ENCODE data around the gene PIGR. TPM values are rescaled to one million over a fixed set of nuclear protein-coding genes. Genes with fewer than 3 reads are reported as not detected.

The PIGR gene
- total and polyA plus RNA-seq, 10 of the 15 experiments (the other 5 are each of a cell fraction or from before 2014, with no cell fraction given): 0.96 to 7.6 (median 1.8) TPM

DNA sequence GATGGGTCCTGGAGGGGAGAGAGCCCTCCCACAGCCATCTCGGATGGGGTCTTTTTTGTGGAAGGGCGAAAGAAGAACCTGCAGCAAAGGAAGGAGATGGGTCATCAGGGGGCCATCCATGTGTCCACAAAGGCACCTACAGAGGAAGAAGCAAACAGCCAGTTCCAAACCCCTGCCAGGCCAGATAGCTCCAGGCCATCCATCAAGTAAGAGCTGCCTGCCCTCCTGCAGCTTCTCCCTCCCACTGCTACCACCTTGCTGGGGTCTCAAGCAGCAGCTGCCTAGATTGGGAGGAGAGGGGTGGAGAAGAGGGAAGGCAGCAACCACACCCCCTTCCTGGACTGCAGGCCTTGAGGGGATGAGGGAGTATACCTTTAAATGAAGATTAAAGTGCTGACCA, 19.5 kb upstream of the PIGR start (continued):
- TF ChIP-seq EGR1 (IDR thresholded peaks at IDR 0.05; ENCODE audit: borderline replicate concordance in 1 of 2, low read depth in 2 of 2, low read length in 2 of 2) (no peak), CREB1 (IDR thresholded peaks at IDR 0.05; ENCODE audit: low read depth) (no peak)

DNA sequence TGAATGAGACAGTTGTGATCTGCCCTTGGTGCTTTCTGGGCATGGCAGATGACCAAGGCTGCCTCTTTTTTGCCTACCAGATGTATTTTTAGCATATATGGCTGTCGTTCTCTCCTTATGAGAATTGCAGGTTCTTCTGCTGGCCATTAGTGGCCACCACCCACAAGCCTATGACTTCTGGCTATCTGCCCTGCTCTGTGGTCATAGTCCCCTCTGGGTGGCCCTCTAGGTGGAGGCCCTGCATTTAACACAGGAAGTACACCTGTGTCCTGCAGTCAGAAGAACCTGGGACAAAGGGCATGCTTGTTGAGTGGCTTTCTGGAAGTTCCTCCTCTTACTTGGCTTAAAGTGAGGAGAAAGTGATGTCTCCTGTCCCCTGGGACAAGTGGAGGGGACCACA, 17.5 kb upstream of the PIGR start:
- no peak overlapping the region for H3K27ac ChIP-seq (ENCODE audit: control insufficient read depth, insufficient read depth)
- no TSS peak for BruUV-seq (replicated peaks)
- H2AFZ ChIP-seq (ENCODE audit: control insufficient read depth, low read depth, low read length): no peak overlapping the region
- no peaks in the 10 kb centered on the region for H4K20me1 ChIP-seq (ENCODE audit: control insufficient read depth, insufficient read depth)
- no peaks in the 10 kb centered on the region for H3K27me3 ChIP-seq (replicated peaks in 1 of 2; ENCODE audit: control insufficient read depth in 2 of 2, insufficient read depth in 2 of 2, low read length in 1 of 2)
- CTCF ChIA-PET: no interaction called here
- DNase-seq (ENCODE audit: low read depth, low spot score): no peak
- H3K4me1 ChIP-seq (ENCODE audit: control insufficient read depth, insufficient read depth, low read length): peaks cover 22% of the 10 kb centered on the region
- TF ChIP-seq, protein P1, sequence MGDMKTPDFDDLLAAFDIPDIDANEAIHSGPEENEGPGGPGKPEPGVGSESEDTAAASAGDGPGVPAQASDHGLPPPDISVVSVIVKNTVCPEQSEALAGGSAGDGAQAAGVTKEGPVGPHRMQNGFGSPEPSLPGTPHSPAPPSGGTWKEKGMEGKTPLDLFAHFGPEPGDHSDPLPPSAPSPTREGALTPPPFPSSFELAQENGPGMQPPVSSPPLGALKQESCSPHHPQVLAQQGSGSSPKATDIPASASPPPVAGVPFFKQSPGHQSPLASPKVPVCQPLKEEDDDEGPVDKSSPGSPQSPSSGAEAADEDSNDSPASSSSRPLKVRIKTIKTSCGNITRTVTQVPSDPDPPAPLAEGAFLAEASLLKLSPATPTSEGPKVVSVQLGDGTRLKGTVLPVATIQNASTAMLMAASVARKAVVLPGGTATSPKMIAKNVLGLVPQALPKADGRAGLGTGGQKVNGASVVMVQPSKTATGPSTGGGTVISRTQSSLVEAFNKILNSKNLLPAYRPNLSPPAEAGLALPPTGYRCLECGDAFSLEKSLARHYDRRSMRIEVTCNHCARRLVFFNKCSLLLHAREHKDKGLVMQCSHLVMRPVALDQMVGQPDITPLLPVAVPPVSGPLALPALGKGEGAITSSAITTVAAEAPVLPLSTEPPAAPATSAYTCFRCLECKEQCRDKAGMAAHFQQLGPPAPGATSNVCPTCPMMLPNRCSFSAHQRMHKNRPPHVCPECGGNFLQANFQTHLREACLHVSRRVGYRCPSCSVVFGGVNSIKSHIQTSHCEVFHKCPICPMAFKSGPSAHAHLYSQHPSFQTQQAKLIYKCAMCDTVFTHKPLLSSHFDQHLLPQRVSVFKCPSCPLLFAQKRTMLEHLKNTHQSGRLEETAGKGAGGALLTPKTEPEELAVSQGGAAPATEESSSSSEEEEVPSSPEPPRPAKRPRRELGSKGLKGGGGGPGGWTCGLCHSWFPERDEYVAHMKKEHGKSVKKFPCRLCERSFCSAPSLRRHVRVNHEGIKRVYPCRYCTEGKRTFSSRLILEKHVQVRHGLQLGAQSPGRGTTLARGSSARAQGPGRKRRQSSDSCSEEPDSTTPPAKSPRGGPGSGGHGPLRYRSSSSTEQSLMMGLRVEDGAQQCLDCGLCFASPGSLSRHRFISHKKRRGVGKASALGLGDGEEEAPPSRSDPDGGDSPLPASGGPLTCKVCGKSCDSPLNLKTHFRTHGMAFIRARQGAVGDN (IDR thresholded peaks at IDR 0.05): no peak
- TF ChIP-seq EZH2 (IDR thresholded peaks at IDR 0.05; ENCODE audit: borderline replicate concordance, control insufficient read depth, low read depth, low read length) (no peak), NR2C1 (IDR thresholded peaks at IDR 0.05) (no peak), IRF4 (IDR thresholded peaks at IDR 0.05; ENCODE audit: low read depth, low read length) (no peak), RUNX3 (IDR thresholded peaks at IDR 0.05; ENCODE audit: low read length) (no peak), RAD51 (IDR thresholded peaks at IDR 0.05) (no peak)
- ATAC-seq: no peak
- FAIRE-seq: no peak
- H3K4me2 ChIP-seq (ENCODE audit: control insufficient read depth, insufficient read depth): no peak overlapping the region
- no peaks in the 10 kb centered on the region for H3K9me3 ChIP-seq (replicated peaks; ENCODE audit: control insufficient read depth, insufficient read depth, low read length)
- POLR2A ChIA-PET: interaction anchor here (1.1 kb wide), 1 partner anchor 14 kb away, joined by 3 read pairs; no protein-coding TSS in a partner anchor
- no peaks in the 10 kb centered on the region for H3K36me3 ChIP-seq (ENCODE audit: control insufficient read depth in 2 of 2, insufficient read depth in 2 of 2, low read length in 1 of 2)
- 86% methylated on average over 1 of the region's 1 CpG for WGBS (ENCODE audit: insufficient coverage, insufficient replicate concordance, low lambda C conversion rate, missing lambda C conversion rate)
- in situ Hi-C loops (cut with MboI): no loop called here
- RAD21 ChIA-PET (ENCODE audit: unreplicated experiment): interaction anchor here (0.8 to 1.0 kb wide), 3 partner anchors 12 to 39 kb away, joined by 3 to 4 read pairs (median 3); no protein-coding TSS in a partner anchor
- no peak overlapping the region for H3K4me3 ChIP-seq
- SMC1A ChIA-PET (ENCODE audit: uncharacterized antibody, unreplicated experiment): interaction anchor here (0.9 to 1.9 kb wide), 3 partner anchors 16 to 51 kb away, joined by 3 to 5 read pairs (median 4); no protein-coding TSS in a partner anchor
- intact Hi-C loops (cut with micrococcal nuclease; ENCODE audit: unreplicated experiment): no loop called here
- H3K79me2 ChIP-seq (ENCODE audit: control insufficient read depth, insufficient read depth, low read length): no peaks in the 10 kb centered on the region
- H3K9ac ChIP-seq (ENCODE audit: control insufficient read depth, insufficient read depth, low read length): no peak overlapping the region
